HG02970 (cell line): Measurements from ENCODE around the gene TTC33.
"Not testable (repeated sequence)": the region's sequence is repeated elsewhere in the genome, so short reads cannot be mapped to it uniquely, and the experiment has no call there.

ENCODE experiments used
- ATAC-seq: cut with Tn5 transposase; IDR thresholded peaks from one replicate; pipeline ENCODE4 v1.9.1; 2021; ENCODE audit warnings: mild to moderate bottlenecking, moderate library complexity, moderate number of reproducible peaks; ENCODE audit not compliant: unreplicated experiment, low FRiP score

The TTC33 gene

GRCh38 chr5:40755407-40756365 is at the start of gene TTC33:
Gene TTC33 (minus strand): TSS chr5:40755961. CDS start chr5:40747018, 8,943 bp downstream.
- ATAC-seq, result peak; percentile 95

- no peak for ATAC-seq
These were observed 46.2 kb upstream of the TTC33 start for GRCh38 chr5:40801771-40802562.

- no peak for ATAC-seq
These were observed 43.5 kb upstream of the TTC33 start for GRCh38 chr5:40799258-40799657.

GRCh38 chr5:40798801-40799210 is 43.0 kb upstream of the TTC33 start:
- ATAC-seq, result no peak

- ATAC-seq, result peak; percentile 99
These were observed 42.4 kb upstream of the TTC33 start, which contains the start of gene PRKAA1 for GRCh38 chr5:40798012-40798800. Gene PRKAA1 (minus strand): TSS chr5:40798374. CDS start chr5:40798189, 185 bp downstream.

- peak; percentile 36 for ATAC-seq
These were observed 41.7 kb upstream of the TTC33 start for GRCh38 chr5:40797273-40798011.

- no peak for ATAC-seq
These were observed 40.7 kb upstream of the TTC33 start for GRCh38 chr5:40796487-40796889.

GRCh38 chr5:40794877-40795276 is 39.1 kb upstream of the TTC33 start:
- ATAC-seq, result not testable (repeated sequence)

- not testable (repeated sequence) for ATAC-seq
These were observed 38.6 kb upstream of the TTC33 start for GRCh38 chr5:40794340-40794739.

- ATAC-seq, result not testable (repeated sequence)
These were observed 36.9 kb upstream of the TTC33 start for GRCh38 chr5:40792691-40793090.

- ATAC-seq, result no peak
These were observed 36.0 kb upstream of the TTC33 start for GRCh38 chr5:40791715-40792139.

- no peak for ATAC-seq
These were observed 35.3 kb upstream of the TTC33 start for GRCh38 chr5:40790947-40791593.

GRCh38 chr5:40788941-40789340 is 33.2 kb upstream of the TTC33 start:
- ATAC-seq, result not testable (repeated sequence)

- no peak for ATAC-seq
These were observed 32.2 kb upstream of the TTC33 start for GRCh38 chr5:40787986-40788385.

- not testable (repeated sequence) for ATAC-seq
These were observed 30.9 kb upstream of the TTC33 start for GRCh38 chr5:40786664-40787063.

- no peak for ATAC-seq
These were observed 29.2 kb upstream of the TTC33 start for GRCh38 chr5:40784916-40785315.

GRCh38 chr5:40784027-40784653 is 28.4 kb upstream of the TTC33 start:
- ATAC-seq, result no peak

- no peak for ATAC-seq
These were observed 26.2 kb upstream of the TTC33 start for GRCh38 chr5:40781843-40782409.
